Esophagus squamous epithelium (tissue), 5 donors: ENCODE measurements around the gene PKP3. TPM values are rescaled to one million over a fixed set of nuclear protein-coding genes. Genes with fewer than 3 reads are reported as not detected.

Experiments
- DNase-seq: peaks from one replicate; lab custom pipeline; 2025; lab: John Stamatoyannopoulos, UW
- H3K27ac ChIP-seq, 4 donors: fragments of 200-600 bp; sonication (generic); one replicate each; pipeline ENCODE4 v1.5.1; 2016 to 2019; ENCODE audit warnings: mild to moderate bottlenecking in 1 of 4
- H3K27me3 ChIP-seq, 4 donors: fragments of 200-600 bp; sonication (generic); 1 replicate in 3 of 4; 2 replicates in 1 of 4; pipeline versions ENCODE4 v1.5.1 to v1.6.0; 2017 to 2021; ENCODE audit warnings: antibody characterized with exemption in 1 of 4
- H3K36me3 ChIP-seq, 3 donors: fragments of 200-600 bp; sonication (generic); one replicate each; pipeline ENCODE4 v1.5.1; 2016 to 2019
- H3K4me1 ChIP-seq, 3 donors: fragments of 200-600 bp; sonication (generic); one replicate each; pipeline ENCODE4 v1.5.1; 2017 to 2019
- H3K4me3 ChIP-seq, 4 donors: fragments of 200-600 bp; sonication (generic); 1 replicate in 3 of 4; 2 replicates in 1 of 4; pipeline ENCODE4 v1.5.1; 2016 to 2019; ENCODE audit warnings: mild to moderate bottlenecking in 2 of 4, moderate library complexity in 1 of 4
- H3K9me3 ChIP-seq, 3 donors: fragments of 200-600 bp; sonication (generic); one replicate each; pipeline ENCODE4 v1.5.1; 2016 to 2019
- POLR2A ChIP-seq, 4 donors: fragments of 450-650 bp; IDR thresholded peaks; one replicate each; pipeline ENCODE4 v1.6.1; 2017; ENCODE audit warnings: antibody characterized with exemption in 4 of 4, mild to moderate bottlenecking in 4 of 4, moderate library complexity in 3 of 4
- WGBS, 2 donors: methylation state at CpG; one replicate each; pipeline ENCODE4 v1.1.5; 2018; 5-methylcytosine and 5-hydroxymethylcytosine counted together
- intact Hi-C: fragments of 100-400 bp; cut with DNase I; formaldehyde crosslinking; loops from one replicate; pipeline ENCODE4 v1.15.0; 2022
- total RNA-seq, 4 donors: library from RNA; depleted of rRNA; stranded (reverse); fragments of >200 nt; gene quantifications; one replicate each; pipeline ENCODE4 v1.1.0, GENCODE V29; 2016
- TF ChIP-seq, protein P1 (sequence below), 6 experiments: fragments of 450-650 bp in 4 of 6; fragments of 200-600 bp in 2 of 6; sonication (generic) in 2 of 6; IDR thresholded peaks; one replicate each; pipeline ENCODE4 v1.5.1; 2016 to 2019; ENCODE audit warnings: antibody characterized with exemption in 6 of 6, mild to moderate bottlenecking in 4 of 6, moderate library complexity in 4 of 6
- donor health status: DM: yes; HTN: yes; CAD: no.

The PKP3 gene
- total RNA-seq, 4 donors from 2014 or later: 314 to 1,016 (median 520) TPM

DNA sequence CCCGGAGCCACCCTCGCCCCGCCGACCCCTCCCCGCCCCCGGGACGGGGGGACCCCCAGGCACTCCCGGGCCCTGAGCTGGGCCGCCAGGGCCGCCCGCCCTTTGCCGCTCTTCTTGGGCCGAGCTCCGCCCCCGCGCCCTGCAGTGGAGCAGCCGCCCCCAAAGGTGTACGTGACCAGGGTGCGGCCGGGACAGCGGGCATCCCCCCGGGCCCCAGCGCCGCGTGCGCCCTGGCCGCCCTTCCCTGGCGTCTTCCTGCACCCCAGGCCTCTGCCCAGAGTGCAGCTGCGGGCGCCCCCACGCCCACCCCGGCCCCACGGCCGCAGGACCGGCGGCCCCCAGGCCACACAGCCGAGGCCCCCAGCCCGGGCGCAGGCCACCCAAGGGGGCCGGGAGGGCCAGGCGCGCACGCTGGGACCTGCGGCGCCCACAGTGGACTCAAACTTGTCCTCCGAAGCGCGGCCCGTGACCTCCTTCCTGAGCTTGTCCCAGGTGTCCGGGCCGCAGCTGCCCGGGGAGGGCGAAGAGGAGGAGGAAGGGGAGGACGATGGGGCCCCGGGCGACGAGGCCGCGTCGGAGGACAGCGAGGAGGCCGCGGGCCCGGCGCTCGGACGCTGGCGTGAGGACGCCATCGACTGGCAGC, 17.4 kb upstream of the PKP3 start:
- WGBS, 2 donors: 92% methylated on average over 13 to 15 of the region's 70 CpGs
- H3K36me3 ChIP-seq: peaks cover 0 to 7% (median 0%) of the 10 kb centered on the region in 3 donors
- TF ChIP-seq POLR2A (IDR thresholded peaks at IDR 0.05): no peak
- TF ChIP-seq, protein P1, sequence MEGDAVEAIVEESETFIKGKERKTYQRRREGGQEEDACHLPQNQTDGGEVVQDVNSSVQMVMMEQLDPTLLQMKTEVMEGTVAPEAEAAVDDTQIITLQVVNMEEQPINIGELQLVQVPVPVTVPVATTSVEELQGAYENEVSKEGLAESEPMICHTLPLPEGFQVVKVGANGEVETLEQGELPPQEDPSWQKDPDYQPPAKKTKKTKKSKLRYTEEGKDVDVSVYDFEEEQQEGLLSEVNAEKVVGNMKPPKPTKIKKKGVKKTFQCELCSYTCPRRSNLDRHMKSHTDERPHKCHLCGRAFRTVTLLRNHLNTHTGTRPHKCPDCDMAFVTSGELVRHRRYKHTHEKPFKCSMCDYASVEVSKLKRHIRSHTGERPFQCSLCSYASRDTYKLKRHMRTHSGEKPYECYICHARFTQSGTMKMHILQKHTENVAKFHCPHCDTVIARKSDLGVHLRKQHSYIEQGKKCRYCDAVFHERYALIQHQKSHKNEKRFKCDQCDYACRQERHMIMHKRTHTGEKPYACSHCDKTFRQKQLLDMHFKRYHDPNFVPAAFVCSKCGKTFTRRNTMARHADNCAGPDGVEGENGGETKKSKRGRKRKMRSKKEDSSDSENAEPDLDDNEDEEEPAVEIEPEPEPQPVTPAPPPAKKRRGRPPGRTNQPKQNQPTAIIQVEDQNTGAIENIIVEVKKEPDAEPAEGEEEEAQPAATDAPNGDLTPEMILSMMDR (IDR thresholded peaks at IDR 0.05): no peak
- H3K27me3 ChIP-seq: peaks cover 0 to 3% (median 0%) of the 10 kb centered on the region in 4 donors
- H3K4me3 ChIP-seq: no peak overlapping the region
- H3K9me3 ChIP-seq: no peaks in the 10 kb centered on the region
- H3K4me1 ChIP-seq: no peaks in the 10 kb centered on the region
- no peak overlapping the region for H3K27ac ChIP-seq
- no peak for DNase-seq
- intact Hi-C loops: no loop called here

DNA sequence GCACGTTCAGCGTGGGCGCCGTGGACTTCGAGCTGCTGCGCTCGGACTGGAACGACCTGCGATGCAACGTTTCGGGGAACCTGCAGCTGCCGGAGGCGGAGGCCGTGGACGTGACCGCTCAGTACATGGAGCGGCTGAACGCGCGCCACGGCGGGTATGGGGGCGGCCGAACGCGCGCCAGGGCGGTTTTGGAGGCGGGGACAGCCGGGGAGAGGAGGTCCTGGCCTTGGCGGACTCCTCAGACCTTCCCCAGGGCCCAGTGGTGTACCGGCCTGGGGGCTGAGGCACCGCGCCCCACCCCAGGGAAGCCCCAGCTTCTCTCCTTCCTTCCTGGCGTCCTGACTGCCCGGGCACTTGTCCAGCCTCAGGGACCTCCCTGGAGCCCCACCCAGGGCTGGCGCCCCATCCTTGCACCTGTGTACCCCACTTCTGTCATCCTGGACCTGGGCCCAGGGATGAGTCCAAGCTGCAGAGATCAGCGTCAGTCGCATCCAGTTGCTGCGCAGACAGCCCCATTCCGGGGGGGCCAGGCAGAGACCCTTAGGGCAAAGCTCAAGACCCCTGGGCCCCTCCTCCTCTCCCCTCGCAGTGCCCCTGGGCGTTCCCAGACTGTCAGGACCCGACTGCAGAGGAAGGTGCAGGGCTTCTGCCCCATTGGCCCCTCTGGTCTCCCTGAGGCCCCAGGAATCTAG, 16.7 kb upstream of the PKP3 start:
- H3K27ac ChIP-seq: no peak overlapping the region
- intact Hi-C loops: no loop called here
- no peaks in the 10 kb centered on the region for H3K9me3 ChIP-seq
- no peak overlapping the region for H3K4me3 ChIP-seq
- no peaks in the 10 kb centered on the region for H3K4me1 ChIP-seq
- TF ChIP-seq, protein P1 (IDR thresholded peaks at IDR 0.05): no peak
- TF ChIP-seq POLR2A (IDR thresholded peaks at IDR 0.05): no peak
- DNase-seq: no peak
- H3K27me3 ChIP-seq: peaks cover 0 to 4% (median 0%) of the 10 kb centered on the region in 4 donors
- peaks cover 0 to 7% (median 0%) of the 10 kb centered on the region in 3 donors for H3K36me3 ChIP-seq
- 73 to 83% methylated on average over 7 to 11 of the region's 44 CpGs for WGBS, 2 donors

GRCh38 chr11:377883-378500, 16.0 kb upstream of the PKP3 start:
- no peak overlapping the region for H3K27ac ChIP-seq
- no peak for TF ChIP-seq POLR2A (IDR thresholded peaks at IDR 0.05)
- TF ChIP-seq, protein P1 (IDR thresholded peaks at IDR 0.05): no peak
- H3K4me1 ChIP-seq: no peaks in the 10 kb centered on the region
- DNase-seq: no peak
- peaks cover 0 to 4% (median 0%) of the 10 kb centered on the region in 4 donors for H3K27me3 ChIP-seq
- 73 to 76% methylated on average over 10 to 11 of the region's 11 CpGs for WGBS, 2 donors
- peaks cover 0 to 7% (median 0%) of the 10 kb centered on the region in 3 donors for H3K36me3 ChIP-seq
- no peak overlapping the region for H3K4me3 ChIP-seq
- intact Hi-C loops: no loop called here
- no peaks in the 10 kb centered on the region for H3K9me3 ChIP-seq

DNA sequence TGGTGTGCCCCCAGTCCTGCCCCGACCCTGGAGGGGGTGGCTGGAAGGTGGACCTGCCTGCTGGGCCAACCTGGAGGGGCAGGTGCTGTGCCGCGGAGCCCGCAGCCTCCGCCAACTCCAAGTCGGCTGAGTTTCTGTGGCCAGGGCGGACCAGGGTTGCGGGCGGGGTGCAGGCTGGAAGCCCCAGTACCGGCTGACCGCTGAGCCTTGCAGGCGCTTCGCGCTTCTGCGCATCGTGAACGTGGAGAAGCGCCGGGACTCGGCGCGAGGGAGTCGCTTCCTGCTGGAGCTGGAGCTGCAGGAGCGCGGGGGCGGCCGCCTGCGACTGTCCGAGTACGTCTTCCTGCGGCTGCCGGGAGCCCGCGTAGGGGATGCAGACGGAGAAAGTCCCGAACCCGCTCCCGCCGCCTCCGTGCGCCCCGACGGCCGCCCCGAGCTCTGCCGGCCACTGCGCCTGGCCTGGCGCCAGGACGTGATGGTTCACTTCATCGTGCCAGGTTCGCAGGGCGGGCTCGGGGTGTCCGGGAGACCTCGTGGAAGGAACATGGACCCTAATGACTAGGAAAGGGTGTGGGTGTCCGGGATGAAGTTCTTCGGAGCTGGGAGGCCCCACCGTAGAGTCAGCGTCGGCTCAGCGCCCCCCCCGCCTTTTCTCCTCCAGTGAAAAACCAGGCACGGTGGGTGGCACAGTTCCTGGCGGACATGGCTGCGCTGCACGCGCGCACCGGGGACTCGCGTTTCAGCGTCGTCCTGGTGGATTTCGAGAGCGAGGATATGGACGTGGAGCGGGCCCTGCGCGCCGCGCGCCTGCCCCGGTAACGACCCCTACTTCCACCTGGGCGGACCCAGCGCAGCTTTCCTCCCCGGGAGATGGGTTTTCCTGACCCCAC, 14.6 kb upstream of the PKP3 start:
- 81 to 92% methylated on average over 18 to 37 of the region's 87 CpGs for WGBS, 2 donors
- no peak overlapping the region for H3K27ac ChIP-seq
- no peaks in the 10 kb centered on the region for H3K4me1 ChIP-seq
- H3K9me3 ChIP-seq: no peaks in the 10 kb centered on the region
- H3K4me3 ChIP-seq: no peak overlapping the region
- H3K36me3 ChIP-seq: peaks cover 0 to 7% (median 0%) of the 10 kb centered on the region in 3 donors
- TF ChIP-seq, protein P1 (IDR thresholded peaks at IDR 0.05): no peak
- TF ChIP-seq POLR2A (IDR thresholded peaks at IDR 0.05): no peak
- no peak for DNase-seq
- intact Hi-C loops: no loop called here
- peaks cover 0 to 4% (median 0%) of the 10 kb centered on the region in 4 donors for H3K27me3 ChIP-seq
